HG02610 (cell line): ENCODE results near the gene SMNDC1.
A peak's percentile ranks its signal among the peaks of the same experiment; 100 is the strongest.
"Not testable (repeated sequence)": the region's sequence is repeated elsewhere in the genome, so short reads cannot be mapped to it uniquely, and the experiment has no call there.

Experiments used
- ATAC-seq: cut with Tn5 transposase; IDR thresholded peaks from one replicate; pipeline ENCODE4 v1.9.1; 2021; ENCODE audit warnings: mild to moderate bottlenecking, moderate library complexity; ENCODE audit not compliant: unreplicated experiment

SMNDC1 gene

DNA sequence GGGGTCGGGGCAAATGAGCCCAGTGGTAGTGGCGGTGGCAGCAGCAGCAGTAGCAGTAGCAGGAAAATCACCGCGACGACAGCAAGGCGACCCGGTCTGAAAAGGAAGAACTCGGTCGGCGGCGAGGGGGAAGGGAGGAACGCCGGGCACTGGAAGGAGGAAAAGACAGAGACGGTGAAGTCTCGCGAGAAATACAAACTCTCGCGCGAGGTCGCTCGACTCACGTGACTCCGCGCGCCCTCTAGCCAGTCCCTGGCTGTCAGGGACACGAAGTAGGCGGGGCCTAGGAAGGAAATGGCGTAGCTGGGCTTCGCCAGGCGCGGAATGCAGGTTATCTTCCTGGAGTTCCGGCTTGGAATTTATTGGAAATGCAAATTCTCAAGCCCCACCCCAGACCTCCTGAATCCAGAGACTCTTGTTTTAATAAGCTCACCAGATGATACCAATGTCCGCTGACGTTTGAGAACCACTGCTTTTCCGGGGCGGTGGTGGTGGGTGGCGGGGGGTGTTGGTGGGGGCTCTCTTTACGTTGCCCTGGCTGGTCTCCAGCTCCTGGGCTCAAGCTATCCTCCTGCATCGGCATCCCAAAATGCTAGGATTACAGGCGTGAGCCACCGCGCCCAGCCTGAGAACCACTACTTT is at the start of gene SMNDC1:
Gene SMNDC1, minus strand, starts transcription at position 141 of the 642 bp plus-strand sequence. CDS start 1,333 bp downstream, outside the sequence.
- peak; percentile 88 for ATAC-seq

DNA sequence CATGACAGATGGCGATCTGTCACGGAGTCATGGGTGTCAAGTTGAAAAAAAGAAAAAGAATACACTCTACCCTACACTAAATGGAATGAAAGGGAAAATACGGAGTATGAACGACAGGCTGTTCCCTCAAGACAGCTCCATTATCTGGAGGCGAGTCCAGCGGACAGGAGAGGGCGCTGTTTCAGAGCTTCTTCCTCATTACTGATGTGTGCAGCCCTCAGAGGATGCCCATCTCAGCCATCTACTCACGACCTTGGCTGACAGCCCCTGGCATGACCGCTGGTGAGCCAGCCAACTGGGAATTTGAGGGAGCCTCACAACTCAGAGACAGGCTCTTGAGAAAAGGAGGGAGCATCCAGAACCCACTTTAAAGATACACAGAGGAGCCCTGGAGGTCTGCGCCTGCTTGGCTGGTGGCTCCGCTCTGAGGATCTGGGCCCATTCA is 49.6 kb upstream of the SMNDC1 start:
- ATAC-seq: peak; percentile 18

DNA sequence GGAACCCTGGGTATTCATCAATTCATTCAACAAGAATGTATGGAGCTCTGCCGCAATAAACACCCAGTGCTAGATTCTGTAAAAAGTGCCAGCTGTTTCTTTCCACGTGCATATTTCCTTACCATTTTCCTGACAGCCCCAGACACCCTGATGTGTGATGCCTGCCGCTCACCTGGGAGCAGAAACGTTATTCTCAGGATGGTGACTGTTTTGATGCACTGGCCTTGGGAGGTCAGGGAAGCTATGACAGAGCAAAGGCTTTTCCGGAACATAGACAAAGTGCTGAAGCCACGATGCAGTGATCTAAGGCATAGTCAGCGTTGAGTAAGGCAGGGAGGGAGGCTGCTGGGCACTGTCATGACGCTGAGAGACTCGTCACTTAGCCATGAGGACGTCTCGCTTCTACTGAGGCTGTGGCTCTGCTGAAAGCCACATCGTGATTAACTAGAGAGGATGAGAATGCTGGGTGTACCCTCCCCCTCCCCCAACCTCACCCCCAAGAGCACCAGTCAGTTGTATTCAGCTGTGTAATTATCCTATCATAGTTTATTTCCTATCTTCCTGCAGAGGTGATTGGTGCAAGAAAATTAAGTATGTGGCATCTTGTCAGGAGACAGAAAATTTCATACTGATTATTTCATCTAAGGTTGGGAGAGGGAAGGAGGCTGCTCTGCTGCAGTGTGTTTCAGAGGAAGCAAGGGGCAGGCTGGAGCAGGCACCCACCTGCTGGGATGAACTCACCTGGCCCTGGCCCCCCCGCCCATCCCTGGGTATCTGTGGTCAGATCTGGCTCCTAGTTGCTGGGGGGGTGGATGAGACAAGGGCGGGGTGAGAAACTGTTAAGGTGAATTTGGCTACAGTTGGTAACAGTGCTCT is 48.8 kb upstream of the SMNDC1 start:
- ATAC-seq: no peak

DNA sequence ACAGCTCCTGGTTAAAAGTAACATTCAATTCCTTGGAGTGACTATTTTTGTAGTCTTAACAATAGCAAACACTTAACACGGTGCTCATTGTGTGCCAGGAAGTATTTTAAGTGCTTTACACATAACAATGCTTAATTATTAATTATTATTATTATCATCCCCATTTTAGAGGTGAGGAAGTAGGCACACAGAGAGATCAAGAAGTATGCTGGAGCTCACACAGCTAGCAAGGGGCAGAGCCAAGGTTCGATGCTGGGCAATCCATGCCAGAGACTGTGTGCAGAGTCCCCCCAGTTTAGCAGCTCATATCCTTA is 48.2 kb upstream of the SMNDC1 start:
- no peak for ATAC-seq

DNA sequence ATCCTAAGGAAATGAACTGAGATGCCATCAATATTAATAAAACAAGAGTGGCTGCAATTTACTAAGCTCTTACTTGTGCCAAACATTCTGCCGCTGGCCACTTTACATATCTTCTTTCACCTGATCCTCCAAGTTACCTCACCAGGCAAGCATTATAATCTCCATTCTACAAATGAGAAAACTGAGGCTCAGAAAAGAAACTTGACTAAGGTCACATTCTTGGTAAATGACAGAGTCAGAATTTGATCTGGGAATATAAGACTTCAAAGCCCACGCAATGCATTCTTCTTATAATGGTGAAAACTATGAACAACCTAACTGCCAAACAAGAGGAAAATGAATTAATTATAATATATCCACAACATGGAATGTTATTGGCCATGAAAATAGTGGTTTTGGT is 46.1 kb upstream of the SMNDC1 start:
- ATAC-seq: no peak

DNA sequence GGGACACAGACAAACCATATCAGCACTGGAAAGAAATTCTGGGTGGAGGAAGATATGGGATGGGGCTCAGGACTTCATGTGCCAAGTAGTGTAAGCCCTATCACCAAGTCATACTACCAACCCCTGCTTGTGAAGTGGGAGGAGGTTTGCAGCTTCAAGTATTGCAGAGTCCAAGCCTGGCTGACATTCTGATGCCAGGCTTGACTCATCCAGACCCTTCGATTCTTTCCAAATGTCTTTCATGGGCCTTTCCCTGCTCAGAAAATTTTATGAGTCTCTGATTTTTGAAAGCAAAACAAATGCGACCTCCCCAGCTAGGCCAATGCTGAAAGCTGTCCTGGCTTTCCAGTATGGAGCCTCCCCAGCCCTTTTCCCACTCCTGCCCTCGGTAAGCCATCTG is 45.1 kb upstream of the SMNDC1 start:
- no peak for ATAC-seq

DNA sequence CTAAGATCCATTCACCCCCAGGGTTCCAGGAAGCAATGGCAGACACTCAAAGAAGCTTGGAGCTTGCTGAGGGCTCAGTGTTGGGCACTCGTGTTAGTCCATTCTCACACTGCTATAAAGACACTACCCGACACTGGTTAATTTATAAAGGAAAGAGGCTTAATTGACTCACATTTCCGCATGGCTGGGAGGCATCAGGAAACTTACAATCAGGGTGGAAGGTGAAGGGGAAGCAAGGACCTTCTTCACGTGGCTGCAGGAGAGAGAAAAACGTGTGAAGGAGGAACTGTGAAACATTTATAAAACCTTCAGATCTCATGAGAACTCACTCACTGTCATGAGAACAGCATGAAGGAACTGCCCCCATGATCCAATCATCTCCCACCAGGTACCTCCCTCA is 44.7 kb upstream of the SMNDC1 start:
- ATAC-seq: no peak

DNA sequence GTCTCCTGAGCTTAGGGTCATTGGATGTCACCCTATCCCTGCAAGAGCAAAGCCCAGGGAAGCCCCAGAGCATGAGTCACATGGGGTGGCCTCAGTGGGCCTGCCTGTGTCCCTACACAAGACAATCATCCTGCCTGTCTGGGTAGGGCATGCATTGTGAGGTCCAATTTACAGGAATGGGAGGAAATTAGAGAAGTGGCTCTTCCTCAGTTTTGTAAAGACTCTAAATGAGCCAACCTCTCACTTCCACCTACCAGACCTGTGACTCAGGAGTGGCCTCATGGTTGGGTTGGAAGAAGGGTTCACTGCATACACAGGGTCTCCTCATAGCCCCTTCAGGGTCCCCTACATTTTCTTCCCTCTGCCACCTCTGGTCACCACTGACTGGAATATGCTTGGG is 43.6 kb upstream of the SMNDC1 start:
- ATAC-seq: no peak

DNA sequence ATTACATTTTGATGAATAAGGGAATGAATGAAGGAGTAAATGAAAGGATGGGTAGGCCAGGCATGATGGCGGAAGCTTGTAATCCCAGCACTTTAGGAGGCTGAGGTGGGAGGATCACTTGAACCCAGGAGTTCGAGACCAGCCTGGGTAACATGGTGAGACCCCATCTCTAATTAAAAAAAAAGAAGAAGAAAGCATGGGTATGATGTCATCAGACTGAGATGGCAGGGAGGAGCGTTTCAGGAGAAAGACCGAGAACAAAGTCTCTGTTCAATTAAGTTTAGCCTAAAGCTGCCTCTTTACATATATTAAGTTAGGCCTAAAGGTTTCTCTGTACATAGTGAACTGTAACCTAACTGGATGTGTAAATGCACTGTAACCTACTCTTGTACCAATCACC is 42.2 kb upstream of the SMNDC1 start:
- no peak for ATAC-seq

DNA sequence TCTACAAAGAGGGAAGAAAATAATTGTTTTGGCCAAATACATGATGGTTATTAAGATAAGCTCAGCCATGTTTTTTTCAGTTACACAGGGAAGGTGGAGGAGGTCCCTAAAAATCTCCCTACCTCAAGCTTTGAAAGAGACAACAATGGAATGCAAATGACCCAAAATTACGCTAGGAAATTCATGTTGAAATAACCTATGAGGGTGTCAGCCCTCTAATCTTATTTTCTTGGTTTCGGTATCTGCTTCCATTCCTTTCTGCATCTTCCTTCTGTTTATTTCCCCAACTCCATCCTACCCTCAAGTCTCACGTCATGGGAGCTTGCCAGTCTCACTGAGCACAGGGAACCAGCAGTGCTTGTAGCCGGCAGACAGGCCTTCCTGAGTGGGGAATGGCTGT is 40.6 kb upstream of the SMNDC1 start:
- no peak for ATAC-seq

DNA sequence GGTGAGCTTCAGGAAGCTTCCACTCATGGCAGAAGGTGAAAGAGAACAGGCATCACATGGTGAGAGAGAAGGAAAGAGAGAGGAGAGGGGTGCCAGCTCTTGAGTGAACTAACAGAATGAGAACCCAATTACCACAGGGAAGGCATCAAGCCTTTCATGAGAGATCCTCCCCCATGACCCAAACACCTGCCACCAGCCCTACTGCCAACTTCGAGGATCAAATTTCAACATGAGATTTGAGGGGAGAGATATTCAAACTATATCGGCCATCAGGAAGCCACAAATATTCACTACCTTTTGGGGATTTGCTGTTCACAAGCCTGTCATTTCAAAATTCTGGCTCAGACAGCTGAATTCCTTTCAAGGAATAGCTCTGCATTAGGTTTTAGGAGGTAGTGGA is 39.9 kb upstream of the SMNDC1 start:
- ATAC-seq: no peak

DNA sequence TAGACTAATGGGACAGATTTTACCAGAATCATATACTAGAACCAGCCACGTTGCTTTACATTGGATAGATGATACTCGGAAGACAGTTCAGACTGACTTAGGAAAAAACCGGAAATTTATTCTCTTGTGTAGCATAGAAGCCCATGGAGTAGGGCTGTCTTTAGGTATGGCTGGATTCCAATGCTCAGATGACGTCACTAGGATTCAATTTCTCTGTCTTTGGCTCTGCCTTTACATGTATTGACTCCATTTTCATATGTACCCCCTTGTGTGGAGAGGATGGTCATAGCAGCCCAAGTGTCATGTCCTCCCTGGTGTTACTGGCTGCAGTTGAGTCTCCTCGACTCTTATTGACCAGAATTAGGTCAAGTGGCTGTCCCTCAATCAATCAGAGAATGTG is 39.2 kb upstream of the SMNDC1 start:
- ATAC-seq: no peak

DNA sequence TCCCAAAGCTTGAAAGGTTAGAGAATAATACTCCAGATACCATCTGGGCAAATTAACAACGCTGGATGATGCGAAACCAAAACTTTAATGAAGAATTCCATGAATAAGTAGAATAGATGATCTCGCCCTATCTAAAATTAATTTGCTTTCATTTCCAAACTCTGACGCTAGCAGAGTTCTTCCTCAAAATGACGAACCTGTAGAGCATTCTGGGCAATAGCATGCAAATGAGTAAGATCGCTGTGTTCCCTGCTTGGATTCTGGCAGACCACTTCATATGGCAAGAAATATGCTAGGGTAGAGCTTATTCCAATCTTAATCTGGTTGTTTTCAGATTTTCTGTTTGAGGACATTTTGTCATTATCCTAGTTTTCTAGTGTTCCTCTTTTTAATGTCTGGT is 36.1 kb upstream of the SMNDC1 start:
- ATAC-seq: no peak

DNA sequence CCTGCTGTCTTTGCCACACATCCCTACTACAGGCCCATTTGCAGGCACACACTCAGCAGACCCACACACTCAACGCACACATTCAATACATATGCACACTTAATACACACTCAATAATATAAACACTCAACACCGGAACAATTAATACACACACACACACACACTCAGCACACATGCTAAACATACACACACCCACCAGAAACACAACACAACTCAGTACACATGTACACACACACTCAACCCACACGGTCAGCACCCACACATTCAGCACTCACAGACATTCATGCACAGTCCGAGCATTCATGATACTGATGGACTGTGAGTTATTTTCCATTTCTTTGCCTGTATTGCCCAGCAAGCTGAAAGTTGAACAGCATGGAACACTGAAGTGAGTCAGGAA is 35.4 kb upstream of the SMNDC1 start:
- ATAC-seq: no peak

DNA sequence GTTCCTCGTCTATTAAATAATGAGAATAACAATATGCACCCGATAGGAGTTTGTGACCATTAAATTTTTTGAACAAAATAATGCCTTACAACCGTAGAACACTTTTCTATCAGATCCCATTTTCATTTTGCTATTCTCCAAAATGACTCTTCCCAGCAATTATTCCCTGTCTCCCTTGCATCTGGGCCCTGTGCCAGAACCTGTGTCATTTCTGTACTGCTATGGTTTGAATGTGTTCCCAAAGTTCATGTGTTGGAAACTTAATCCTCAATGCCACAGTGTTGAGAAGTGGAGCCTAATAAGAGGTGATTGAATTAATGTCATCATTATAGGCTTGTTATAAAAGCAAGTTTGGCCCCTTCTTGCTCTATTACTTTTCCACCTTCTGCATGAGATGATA is 33.2 kb upstream of the SMNDC1 start:
- ATAC-seq: no peak

DNA sequence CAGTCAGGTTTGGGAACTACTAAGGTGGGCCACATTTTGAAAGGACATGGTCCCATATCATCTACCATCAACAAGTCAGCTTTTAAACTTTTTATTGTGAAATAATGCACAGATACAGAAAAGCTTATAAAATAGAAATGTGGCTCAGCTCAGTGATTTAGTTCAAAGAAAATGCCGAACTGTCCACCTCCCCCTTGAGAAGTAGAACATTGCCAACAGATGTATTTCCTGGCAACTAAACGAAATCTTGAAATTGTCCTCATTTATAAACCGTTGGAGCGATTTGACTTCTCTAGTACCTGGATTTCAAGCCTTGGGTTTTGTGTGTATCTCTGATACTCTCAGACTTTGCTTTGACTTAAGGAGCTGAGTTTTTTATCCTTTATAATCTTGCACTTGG is 32.7 kb upstream of the SMNDC1 start:
- no peak for ATAC-seq

DNA sequence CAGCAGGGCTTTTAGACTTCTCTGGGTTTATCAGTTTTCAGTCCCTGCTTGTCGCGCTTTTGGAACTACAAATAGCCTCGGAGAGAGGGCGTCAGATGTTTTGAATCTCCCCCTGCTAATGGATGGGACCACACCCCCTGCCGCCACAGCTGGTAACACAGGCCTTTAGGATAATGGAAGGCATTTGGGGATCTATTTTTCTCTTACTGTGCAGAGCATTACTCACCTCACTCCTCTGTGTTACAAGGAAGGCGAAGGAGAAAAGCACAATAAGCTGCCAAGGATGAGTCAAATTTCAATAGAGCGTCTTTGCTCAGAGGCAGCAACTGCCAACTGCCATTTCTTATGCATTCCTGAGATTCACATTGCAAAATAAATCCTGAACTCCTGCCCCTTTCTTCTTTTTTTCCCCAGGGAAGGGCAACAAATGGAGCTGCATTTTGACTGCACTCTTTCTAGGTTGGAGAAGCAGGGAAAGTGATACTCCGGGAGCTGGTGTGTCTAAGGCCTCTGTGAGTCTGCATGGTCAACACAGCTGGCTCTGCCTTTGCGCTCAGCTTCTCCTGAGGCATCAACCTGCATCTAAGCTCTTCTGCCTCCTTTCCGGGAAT is 31.5 kb upstream of the SMNDC1 start:
- no peak for ATAC-seq

DNA sequence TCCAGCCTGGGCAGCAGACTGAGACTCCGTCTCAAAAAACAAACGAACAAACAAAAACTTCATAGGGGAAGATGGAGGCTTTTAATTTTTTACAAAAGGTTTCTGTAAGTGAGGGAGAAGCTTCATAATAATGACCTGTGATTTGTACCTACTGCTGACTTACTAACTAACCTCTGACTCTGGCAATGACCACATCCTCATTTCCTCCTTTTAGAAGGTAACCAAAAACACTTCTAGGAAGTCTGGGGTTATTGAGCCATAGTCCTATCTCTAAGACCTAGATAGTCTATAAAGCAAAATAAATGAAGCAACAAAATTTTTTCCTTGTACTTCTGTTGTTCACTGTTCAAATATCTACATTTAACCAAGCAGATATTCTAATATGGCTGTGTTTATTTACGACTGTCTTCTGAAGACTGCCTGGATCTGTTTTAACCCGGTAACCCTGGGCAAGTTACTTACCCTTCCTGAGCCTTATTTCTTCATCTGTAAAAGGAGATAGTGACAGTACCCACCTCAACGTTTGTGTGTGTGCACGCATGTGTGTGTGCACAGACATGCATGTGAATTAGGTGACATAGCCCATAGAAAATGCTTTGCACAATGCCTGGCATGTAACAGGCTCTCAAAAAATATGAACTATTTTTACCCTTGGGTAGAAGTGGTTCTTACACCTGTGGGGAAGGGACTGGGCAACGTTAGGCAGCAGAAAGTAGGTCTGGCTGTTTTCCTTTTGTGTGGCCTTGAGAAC is 30.8 kb upstream of the SMNDC1 start:
- no peak for ATAC-seq

DNA sequence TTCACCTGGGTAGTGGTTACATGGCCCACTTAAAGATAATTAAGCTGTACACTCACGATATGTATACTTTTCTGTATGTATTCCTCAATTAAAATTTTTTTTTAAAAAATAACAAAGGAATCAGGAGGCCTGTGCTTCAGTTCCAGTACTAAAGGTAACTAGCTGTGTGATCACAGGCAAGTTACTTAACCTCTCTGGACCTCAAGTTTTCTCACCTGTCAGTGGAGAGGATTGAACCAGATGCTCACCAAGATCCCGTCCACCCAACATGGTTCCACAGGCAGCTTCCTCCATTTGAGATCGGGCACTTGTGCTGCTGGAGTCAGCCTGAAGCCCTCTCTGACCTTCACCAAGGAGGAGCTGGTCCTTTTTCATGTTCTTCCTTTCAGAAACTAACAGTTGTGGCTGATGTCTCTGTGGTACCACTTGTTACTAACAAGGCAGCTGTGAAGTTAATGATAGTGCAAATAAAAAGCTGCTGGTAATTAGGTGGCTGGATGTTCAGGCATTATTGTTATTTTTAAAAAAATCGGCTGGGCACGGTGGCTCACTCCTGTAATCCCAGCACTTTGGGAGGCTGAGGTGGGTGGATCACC is 29.4 kb upstream of the SMNDC1 start:
- ATAC-seq: no peak

DNA sequence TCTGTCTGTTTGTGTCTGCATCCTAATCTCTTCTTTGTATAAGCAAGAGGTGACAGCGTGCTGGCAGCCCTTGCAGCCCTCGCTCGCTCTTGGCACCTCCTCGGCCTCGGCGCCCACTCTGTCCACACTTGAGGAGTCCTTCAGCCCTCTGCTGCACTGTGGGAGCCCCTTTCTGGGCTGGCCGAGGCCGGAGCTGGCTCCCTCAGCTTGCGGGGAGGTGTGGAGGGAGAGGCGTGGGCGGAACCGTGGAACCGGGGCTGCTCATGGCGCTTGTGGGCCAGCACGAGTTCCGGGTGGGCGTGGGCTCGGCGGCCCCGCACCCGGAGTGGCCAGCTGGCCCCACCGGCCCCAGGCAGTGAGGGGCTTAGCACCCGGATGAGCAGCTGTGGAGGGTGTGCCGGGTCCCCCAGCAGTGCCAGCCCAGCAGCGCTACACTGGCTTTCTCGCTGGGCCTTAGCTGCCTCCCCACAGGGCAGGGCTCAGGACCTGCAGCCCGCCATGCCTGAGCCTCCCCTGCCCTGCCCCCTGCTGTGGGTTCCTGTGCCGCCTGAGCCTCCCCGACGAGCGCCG is 26.6 kb upstream of the SMNDC1 start:
- ATAC-seq: not testable (repeated sequence)

DNA sequence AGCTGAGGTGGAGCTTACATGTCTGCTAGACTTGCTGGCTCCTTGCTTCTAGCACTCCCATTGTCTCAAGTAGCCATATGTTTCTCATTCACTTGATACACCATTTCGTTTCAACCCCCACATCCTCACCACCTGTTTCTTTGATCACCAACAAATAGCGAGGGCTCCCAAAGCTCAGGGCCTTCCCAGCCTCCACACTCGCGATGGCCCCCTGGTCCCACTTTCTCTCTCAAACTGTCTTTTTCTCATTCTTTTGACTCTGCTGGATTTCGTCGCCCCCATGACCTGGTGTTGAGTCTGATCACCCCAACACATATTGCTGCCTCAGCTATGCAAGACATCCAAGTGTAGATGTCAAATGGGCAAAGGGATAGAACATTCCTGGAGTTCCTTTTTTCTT is 26.0 kb upstream of the SMNDC1 start:
- ATAC-seq: no peak
